GM19372 (cell line): ENCODE measurements around the gene COTL1.

Experiments
- ATAC-seq: cut with Tn5 transposase; IDR thresholded peaks from one replicate; pipeline ENCODE4 v1.9.1; 2021; ENCODE audit warnings: mild to moderate bottlenecking, low read depth, moderate library complexity; ENCODE audit not compliant: unreplicated experiment

The COTL1 gene

DNA sequence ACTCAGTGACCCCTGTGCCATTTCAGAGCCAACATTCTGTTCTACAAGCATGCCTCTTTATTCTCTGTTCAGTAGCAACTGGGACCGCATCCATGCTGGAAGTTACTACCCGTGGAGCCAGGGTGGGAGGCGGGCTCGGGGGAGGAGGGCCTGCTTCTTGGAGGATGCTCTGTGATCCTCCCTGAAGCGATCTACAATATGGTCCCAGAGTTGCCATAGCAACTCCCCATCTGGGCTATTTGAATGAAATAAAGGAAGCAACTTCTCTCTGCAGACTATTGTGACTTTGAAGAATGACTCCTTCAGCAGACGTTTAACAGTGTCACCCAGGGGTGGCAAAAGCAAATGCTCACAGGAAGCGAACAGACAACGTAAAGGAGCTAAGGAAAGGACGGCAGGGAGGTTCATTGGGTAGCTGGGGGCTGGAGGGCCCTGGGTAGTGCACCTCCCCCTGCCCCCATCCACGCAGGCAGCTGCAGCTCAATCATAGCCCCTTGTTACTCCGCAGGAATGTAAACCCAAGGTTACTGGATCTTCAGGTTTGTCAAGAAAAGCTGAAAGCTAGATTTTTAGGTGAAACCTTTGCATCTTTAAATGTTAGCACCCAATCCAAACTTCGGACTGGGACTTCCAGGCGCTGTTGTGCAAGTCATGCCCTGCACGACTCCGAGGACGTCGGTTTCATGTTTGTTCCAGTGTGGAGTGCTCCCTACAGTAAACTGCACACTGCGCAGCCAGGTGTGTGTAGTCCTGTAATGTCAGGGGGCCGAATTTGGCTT, 62.3 kb downstream of the COTL1 start:
- ATAC-seq: no peak

DNA sequence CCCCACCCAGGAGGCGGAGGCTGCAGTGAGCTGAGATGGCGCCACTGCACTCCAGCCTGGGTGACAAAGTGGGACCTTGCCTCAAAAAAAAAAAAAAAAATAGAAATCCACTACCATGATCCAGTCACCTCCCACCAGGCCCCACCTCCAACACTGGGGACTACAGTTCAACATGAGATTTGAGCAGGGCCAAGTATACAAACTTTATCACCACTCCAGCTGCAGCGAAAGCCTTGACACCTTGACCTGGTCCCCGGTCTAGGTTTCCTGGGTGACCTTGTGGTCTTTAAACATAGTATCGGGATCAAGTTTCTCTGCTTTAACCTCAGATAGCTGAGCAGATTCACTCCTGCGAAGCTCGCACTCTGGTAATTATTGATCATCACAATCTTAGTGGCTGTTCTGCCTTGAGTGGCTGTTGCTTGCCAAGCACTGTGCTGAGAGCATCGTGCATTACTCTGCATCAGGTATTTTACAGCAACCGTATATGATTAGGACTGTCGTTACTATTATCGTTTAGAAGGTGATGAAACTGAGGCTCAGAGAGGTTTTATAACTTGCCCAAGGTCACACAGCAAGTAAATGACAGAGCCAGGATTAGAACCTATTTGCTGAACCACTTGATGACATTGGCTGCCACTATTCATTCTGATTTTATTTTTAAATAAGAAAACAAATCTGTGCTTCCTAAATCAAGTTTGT, 63.1 kb downstream of the COTL1 start:
- no peak for ATAC-seq

DNA sequence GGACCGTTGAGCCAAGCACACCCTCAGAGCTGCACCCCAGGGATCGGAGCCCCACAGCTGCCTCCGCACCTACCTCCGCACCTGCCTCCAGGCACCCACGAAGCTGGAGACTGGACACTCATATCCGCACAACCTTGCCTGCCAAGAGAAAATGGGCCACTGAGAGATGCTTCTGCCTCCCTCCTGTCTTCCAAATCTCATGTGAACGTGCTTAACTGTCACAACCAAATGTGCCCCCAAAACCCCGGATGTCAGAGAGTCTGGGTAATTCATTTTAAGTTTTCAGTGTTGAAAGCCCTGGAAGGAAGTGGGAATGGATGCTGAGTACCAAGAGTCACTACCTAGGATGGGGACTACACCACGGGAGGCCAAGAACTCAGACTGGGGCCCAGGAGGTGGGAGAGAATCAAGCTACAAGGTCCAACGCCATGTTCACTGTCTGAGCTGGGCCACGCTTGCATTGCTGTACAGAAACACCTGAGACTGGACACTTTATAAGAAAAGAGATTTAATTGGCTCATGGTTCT, 63.9 kb downstream of the COTL1 start:
- ATAC-seq: no peak

DNA sequence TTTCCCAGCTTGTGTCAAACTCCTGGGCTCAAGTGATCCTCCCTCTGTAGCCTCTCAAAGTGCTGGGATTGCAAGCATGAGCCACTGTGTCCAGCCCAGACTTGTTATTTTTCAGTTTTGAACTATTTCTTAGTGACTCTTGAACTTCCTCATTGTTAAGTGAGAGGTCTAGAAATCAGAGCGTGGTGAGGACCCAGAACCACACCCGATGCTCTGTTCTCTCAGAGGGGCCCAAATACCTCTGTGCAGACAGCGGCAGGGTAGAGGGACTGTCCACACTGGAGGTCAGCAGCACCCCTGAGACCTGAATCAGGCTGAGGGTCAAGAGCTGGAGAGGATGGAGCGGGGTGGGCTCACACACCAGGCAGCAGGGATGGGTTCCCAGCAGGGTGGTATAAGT, 65.7 kb downstream of the COTL1 start:
- no peak for ATAC-seq

DNA sequence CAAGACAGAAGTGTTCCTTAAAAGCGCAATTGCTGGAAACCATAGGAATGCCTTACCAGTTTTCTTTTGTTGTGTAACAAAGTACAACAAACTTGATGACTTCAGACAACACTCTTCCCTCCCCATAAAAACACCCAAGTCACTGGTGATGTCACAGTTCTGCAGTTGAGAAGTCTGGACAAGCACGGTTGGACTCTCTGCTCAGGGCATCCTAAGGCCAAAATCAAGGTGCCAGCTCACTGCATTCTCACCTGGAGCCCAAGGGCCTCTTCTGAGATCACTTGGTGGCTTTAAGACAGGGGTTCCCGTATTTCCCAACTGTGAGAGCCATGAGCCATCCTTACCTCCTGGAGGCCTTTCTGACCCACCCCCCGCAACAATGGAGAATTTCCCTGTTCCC, 67.8 kb downstream of the COTL1 start:
- no peak for ATAC-seq

DNA sequence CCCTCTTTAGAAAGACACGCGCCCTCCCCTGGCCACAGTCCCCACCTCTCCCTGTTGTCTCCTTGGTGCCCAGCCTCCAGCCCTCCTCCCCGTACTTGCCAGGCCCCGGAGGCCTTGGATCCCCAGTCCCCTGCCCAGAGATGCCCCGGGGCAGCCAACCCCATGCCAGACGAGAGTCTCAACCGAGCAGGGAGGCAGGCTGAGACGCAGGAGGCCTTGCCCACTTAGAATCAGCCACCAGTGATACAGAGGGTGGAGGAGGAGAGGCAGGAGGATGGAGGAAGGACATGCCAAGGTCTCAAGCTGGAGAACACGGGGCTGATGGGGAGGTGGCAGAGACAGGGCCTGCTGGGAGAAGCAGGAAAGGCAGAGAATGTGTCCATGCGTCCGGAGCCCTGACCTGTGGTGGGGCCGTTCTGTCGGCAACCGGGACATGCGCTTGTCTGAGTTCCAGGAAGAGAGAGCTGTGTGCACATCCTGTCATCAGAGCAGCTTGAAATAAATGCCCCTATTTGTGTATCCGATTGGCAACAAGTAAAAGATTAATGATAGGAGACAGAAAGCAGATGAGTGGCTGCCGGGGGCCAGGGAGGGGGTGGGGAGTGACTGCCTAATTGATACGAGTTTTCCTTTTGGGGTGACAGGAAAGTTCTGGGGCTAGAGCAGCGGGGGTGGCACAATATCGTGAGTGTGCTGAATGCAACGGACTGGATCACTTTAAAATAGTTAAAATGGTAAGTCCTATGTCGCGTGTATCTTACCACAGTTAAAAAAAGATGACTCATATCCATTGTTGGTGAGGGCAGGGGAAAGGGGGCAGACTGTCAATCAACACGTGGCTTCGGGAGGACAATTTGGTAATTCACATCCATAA, 68.7 kb downstream of the COTL1 start:
- ATAC-seq: no peak

DNA sequence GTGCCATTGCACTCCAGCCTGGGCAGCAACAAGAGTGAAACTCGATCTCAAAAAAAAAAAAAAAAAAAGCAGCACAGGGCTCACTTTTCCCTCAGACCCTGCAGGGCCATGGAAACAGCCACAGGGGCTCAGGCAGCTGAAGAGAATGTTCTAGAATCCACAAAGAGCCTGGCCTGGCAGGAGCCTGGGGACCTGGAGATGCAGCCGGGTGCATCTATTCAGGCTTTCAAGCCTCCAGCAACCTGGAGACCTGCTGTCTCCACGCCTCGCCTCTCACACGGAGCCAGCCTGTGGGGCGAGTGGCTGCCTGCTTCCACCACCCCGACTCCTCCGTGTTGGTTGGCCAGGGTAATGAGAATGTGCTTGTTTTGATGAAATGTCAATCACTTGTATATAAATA, 69.4 kb downstream of the COTL1 start:
- no peak for ATAC-seq

DNA sequence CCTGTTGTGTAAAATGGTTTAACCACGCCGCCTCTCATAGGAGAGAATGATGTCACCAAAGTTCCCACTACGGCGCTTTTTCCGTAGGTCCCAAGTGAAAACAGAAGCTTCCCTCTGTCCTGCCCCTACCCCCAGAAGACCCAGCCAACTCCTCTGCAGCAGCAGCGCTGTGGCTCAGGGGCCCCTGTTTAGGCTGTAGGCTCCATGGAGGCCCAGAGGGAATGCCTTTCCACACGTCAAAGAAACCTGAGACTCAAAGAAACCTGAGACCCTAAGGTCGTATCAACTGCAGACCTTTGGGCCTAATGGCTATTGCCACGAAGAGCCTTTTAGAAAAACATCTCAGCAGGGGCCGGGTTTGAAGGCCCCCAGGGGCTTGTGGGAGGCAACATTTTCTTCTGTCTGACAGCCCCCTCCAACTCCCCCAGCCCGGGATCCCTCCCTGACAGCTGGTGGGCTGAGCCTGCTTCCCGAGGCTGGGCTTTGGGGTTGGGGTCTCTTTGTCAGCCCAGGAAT, 70.3 kb downstream of the COTL1 start:
- ATAC-seq: no peak

DNA sequence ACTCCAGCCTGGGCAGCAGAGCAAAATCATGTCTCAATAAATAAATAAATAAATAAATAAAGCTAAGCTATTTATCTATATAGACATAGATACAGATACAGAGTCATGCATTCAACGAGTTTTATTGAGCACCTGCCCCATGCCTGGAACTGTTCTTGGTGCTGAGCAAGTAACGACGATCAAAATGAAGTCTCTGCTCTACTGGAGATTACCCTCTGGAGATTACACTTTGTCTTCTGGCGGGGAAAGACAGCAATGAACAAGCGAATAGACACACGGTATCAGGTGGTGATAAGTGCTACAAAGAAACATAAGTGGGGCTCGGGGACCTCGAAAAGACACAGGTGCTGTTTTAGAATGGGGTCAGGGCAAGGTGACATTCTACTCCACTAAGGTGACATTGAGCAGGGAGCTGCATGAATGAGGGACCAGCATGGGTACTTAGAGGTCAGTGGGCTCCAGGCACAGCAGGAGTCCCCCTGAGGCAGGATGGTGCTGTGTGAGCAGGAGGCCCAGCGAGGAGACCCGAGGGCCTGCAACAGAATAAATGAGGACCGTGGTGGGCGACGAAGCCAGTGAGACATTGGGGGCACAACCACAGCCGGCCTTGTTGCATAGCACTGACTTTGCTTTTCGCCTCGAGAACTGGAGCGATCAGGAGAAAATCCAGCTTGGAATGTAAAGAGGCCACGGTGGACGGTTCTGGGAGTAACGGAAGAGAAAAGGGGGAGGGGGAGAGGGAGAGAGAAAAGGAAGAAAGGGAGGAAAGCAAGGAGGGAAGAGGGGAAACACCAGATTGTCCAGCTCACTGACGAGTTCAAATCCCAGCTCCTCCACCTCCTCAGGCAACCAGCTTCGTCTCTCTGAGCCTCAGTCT, 71.0 kb downstream of the COTL1 start:
- no peak for ATAC-seq

DNA sequence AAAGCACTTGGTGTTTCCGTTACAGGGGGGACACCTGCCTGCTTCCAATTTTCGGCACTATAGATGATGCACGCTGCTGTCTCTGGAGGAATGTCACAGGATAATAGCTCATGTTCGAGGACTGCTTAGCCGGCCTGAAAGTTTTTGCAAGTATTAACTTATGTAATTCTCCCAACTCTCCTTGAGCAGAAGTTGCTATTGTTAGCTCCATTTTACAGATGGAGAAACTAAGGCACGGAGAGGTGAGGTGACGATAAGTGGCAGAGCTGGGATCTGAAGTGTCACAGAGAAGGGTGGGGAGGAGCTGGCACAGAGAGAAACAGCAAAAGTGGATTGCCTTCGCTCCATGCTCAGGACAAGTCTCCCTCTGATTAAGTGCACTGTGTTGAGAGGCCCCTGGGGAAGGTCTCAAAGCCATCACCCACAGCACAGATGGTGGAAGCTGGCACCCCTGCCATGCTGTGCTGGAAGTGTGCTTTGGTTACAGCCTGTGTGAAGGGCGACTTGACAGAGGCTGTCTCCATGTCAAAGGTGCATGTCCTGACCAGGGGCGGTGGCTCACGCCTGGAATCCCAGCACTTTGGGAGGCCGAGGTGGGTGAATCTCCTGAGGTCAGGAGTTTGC, 72.7 kb downstream of the COTL1 start:
- no peak for ATAC-seq

DNA sequence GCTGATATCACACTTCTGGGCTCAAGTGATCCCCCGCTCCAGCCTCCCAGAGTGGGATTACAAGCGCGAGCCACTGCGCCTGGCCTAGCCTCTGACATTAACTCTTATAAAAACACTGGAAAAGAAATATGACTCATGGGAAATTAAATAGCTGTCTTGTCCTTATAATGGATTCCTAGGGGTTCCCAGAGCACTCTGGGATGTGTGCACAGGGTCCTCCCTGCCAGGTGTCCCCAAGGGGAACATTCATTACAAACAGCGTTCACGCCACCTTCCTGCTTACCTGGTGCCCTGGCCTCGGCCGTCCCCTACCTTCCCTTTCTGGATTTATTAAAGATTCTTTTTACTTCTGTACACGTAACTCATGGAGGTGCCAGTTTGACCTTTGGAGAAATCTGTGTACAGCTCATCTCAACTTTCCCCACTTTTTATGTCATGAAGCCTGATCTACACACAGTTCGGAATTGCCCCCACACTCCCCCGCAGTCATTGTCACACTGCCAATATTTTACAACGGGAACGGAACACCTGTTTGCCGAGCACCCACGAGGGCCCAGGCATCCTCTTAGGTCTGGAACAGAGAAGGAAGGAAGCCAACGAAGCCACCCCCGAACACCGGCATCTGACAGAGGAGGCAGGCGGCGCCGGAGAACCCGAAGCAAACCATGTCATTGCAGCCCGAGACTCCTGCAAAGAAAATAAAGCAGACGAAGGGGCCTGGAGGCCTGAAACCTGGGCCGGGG, 73.7 kb downstream of the COTL1 start:
- no peak for ATAC-seq

DNA sequence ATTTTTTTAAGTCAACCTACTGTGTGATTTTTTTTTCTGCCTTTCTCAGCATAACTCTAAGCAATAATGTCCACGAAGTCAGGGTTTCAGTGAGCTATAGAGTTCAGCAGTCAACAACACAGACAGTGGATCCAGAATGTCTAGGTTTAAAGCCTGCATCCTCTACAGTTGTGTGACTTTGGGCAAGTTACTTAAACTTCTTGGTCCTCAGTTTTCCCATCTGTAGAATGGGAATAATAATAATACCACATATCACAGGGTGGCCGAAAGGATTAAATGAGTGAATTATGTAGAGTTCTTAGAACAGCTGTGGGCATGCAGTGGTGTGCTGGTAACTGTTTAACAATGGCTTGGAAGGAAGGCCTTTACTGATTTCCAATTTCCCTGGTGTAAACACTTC, 74.6 kb downstream of the COTL1 start:
- no peak for ATAC-seq

DNA sequence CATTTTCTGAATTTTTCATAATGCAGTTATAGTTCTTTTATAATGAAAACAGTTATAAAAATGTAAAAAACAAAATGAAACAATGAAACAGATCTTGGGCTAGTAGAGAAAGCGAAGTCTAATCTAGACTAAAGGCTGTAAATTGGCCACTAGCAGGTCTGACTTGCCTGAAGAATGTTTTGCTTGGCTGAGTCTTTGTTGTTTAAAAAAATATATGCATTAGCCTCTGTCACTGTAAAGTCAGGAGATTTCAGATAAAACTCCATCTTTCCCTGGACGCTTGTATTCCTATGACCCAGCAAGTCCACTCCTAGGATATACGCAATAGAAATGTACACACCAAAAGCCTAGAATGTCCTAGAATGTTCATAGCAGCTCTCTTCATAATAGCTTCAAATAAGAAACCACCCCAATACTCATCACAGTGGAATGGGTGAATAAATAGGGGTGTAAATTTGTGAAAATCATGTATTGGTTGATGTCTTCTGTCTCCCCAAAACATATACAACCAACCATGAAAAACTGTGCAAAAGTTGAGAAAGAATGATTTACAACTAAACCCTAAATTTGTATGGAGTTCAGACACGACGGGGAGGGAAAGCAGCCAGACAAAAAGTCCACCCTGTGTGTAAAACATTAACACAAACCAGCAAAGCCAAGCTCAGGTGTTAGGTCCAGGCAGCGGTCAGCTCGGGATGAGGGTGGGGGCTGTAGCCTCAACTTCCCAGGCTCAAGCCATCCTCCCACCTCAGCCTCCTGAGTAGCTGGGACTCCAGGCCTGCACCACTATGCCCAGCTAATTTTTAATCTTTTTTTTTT, 75.7 kb downstream of the COTL1 start:
- ATAC-seq: no peak

DNA sequence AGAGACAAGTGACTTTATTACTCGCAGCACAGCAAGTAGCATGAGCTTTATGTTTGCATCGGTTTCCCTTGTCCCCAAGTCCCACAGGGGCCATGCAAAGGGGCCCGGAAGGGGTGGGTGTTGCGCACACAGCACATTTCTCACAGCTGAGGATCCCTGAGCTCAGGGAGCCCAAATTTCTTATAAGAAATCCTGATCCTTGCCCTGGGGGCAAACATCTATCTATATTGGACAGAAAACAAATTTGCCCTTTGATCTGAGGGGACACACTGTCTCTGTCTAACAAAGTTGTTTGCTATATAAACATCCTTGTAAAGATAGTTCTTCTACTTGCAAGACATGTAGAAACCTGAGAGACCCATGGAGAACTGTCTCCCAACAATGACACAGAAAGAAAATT, 77.7 kb downstream of the COTL1 start:
- ATAC-seq: no peak

DNA sequence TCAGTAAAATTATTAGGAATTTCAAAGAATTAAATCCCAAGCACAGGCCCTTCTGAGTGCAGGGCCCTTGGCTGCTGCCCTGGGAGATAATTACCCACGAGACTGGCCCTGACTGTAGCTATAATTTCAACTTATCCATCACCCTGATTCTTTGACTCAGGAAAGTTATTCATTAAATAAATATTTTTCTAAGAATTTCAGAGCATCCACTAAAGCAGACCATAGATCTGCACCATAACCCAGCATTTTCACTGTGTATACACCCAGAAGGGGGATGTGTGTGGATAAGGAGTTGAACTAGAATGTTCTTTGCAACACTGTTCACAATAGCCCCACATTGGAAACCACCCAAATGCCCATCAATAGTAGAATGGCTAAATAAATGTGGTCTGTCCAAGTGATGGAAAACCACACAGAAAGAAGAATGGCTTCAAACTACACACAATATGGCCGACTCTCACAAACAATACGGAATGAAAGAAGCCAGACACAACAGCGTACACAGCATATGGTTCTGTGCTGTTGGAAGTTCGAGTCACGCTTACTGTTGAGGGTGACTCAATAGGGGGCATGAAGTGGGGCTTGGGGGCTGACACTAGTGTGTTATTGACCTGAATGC, 79.5 kb downstream of the COTL1 start:
- ATAC-seq: no peak

DNA sequence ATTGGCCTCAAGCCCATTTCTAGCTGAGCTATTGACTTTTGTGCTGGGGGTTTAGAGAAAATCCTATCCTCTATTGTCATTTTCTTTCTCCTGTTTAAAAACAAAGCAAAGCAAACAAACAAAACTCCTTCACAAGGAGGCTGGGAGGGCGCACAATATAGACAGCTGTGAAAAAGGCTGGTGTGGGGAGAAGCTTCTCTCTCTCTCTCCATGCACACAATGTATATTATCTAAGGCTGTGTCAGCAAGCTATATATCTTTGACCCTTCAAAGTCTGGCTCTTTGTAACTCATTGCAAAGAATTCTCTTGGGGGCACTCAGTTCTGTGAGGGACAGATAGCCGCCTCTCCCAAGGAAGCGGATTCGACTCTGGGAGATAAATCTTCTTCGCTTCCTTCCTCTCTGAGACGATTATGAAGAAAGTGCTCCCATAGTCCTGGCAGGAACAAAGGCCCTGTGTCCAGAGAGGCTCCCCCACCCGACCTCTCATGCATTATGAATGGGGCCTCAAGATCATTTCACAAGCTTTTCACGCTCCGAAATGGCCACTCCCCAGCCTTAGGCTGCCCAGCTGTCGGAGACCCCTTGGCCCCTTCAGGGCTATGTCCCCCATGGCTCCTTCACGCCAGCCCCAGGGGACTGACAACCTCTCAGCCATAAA, 80.3 kb downstream of the COTL1 start:
- no peak for ATAC-seq

DNA sequence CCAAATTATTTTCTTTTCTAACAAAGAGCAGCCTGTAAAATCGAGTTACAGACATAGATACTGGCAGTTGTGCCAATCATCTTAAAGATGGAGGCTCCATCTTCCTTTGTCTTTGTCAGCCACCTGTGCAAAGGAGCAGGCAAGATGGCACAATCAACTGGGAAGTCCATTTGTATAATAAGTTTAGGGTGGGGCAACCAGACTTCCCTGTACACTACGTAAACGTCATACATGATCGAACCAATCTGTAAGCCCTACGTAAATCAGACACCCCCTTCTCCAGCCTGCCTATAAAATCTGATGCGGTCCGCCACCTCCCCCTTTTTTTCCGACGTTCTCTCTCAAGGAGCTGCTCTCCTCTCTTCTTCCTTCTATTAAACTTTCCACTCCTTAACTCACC, 82.0 kb downstream of the COTL1 start:
- no peak for ATAC-seq
